Astrocyte of the hippocampus (primary cell): ENCODE measurements around the gene ARHGDIA.

Source experiments
- DNase-seq: peaks from one replicate; pipeline ENCODE4 v3.0.0; 2011; ENCODE audit warnings: low read depth, low spot score

ARHGDIA gene

DNA sequence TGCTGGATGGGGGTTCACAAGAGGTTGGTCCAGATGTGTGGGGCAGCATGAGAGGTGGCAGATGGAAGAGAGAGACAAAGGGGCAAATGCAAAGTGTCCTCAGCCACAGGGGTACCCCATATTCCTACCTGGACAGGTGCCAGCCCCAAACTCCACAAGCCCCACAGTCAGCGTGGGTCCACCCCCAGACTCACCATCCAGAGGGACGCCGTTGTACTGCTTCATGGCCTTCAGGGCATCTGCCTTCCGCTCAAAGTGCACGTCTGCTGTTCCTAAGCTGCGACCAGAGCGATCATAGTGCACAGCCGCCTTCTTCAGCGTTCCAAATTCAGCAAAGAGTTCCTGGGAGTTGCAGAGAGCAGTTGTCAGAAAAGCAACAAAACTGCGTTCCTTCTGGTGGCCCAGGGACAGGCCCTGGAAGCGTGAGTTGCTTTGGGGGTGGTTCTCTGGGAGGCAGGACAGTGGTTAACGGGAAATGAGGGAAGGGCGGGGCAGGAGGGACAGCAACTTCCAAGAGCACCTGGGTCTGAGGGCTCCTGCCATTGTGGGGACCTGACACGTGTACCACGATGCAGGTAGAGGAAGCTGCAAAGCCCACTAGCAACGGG lies 18.0 kb upstream of the ARHGDIA start:
- DNase-seq, result no peak

DNA sequence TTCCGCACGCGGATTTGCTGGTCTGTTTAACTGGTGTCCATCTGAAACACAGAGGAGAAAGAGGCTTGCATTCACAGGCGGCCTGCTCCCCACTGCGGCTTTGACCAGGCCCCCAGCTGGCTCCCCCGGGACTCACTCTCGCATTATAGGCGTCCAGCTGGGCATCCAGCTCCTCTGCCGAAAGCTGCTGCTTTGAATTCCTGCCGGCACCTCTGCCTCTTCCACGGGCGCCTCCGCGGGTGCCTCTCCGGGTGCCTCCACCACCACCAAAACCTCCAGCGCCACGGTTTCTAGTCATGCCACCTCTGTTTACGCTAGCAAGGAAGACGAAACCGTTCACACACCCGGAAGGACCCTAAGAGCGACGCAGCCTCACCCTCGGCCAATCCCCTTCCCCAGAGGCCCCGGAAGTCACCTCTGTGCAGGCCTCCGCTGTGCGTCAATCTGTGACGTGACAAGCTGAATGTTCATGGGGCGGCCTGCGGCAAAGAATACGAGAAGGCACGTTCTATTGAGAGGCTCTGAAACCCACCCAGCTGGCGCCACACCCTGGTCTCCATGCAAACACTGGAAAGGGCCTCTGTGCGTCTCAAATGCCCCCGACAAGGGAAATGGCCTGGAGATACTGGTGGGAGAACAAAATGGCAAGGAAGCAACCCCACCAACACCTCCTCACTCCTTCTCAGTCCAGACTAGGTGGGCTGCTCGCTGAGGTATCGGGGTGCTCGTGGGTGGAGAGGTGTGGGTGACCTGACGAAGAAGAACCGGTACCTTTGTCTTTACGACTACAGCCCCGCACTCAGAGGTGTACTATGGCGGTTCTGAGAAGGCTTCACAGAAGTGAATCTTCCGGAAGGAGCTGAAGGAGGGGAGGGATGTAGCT lies 17.2 kb upstream of the ARHGDIA start:
- DNase-seq, result no peak

DNA sequence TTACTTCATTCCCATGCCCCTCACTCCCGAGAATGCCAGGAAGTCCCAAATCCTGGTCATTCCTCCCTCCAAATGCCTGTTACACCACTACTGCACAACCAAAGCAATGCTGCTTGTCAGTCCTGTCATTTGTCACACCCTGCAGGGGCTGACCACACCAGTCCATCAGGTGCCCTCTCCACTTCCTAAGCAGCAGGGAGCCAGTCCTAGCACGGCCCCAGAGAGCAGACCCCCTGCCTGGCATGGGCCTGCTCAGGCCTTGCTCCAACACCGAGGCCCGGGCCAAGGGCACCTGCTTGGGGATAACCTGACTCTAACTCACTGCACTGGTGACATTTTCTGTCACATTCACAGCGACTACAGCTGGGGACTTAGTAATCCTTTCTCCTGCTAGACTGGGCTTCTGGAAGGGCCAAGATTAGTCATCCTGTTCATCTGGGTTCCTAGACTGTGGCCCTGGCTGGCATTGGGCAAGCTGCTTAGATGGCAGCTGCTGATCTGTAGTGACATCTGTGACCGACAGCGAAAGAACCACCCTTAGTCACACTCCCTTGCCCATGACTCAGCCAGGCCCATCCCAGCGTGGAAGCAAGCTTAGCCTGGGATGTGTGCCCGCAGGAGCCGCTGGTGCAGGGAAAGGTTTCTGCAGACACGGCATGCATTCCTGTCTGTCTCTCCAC lies 14.9 kb upstream of the ARHGDIA start:
- peak; percentile 87 for DNase-seq

GRCh38 chr17:81885454-81885853 lies 14.3 kb upstream of the ARHGDIA start:
- no peak for DNase-seq

DNA sequence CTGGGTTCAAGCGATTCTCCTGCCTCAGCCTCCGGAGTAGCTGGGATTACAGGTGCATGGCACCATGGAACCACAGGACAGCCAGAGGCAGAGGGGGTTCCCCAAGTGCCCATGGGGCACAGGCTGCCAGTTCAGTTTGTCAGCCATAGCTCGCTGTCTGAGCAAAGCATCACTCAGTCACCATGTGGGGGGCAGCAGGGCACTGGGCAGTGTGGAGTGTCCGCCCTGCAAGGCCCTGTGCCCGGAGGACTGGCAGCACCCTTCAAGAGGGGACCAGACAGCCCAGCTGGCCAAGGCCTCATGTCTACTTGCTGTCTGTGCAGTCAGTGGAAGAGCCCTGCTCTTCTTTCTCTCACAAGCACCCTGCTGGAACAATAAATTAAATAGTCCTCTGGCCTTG lies 13.8 kb upstream of the ARHGDIA start:
- no peak for DNase-seq

DNA sequence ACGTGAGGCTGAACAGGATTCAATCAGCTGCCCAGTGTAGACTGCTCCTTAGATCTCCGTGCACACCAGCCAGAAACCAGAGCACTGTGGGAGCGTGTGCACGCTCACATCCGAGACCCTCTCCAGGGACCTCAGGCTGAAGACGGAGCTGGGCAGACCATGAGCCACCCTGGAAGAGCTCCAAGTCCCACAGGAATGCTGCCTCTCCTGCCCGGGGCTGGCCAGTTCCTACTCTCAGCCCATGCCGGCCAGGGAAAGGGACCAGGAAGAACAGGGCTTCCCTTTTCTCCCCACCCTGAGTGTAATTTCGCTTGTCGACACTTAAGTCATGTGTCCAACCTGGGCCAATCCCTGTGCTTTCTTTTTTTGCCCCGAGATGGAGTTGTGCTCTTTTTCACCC lies 13.4 kb upstream of the ARHGDIA start:
- peak; percentile 90 for DNase-seq

DNA sequence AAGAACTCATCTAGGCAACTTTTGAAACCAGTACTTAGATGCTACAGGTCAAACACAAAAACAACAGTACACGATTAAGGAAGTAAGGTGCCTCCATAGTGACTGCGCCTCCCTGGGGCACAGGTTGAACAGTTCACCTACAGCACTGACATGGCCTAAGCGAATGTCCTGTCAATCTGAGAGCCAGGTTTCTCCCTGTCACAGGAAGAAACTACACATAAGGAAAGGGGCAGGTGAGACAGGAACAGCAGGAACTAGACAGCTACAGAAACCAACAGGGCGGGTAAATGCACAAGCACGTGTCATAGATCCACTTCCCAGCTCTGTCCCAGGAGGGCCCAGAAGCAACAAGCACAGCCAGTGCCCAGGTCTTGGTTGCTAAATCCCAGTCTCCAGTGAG lies 8.0 kb upstream of the ARHGDIA start:
- DNase-seq, result no peak

DNA sequence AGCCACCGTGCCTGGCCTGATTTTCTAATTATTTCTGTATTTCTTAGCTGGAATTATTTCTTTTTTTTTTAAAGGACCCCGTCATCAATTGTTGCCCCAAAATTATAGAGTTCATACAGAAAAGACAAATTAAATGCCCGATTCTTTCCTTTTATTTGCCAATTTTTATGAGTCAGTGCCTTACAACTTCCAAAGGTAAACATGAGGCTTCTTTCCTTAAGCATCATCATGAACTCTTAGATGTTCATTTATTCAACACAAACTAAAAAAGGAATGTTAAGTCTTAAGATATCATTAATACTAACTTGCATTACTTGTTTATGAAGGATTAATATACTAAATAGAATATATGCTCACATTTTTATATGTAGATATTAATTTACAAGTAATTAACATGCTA lies 7.2 kb upstream of the ARHGDIA start:
- DNase-seq, result no peak

GRCh38 chr17:81877569-81877968 lies 6.4 kb upstream of the ARHGDIA start:
- no peak for DNase-seq

- peak; percentile 95 for DNase-seq
These were observed 472 bp upstream of the ARHGDIA start for GRCh38 chr17:81871387-81872230.

DNA sequence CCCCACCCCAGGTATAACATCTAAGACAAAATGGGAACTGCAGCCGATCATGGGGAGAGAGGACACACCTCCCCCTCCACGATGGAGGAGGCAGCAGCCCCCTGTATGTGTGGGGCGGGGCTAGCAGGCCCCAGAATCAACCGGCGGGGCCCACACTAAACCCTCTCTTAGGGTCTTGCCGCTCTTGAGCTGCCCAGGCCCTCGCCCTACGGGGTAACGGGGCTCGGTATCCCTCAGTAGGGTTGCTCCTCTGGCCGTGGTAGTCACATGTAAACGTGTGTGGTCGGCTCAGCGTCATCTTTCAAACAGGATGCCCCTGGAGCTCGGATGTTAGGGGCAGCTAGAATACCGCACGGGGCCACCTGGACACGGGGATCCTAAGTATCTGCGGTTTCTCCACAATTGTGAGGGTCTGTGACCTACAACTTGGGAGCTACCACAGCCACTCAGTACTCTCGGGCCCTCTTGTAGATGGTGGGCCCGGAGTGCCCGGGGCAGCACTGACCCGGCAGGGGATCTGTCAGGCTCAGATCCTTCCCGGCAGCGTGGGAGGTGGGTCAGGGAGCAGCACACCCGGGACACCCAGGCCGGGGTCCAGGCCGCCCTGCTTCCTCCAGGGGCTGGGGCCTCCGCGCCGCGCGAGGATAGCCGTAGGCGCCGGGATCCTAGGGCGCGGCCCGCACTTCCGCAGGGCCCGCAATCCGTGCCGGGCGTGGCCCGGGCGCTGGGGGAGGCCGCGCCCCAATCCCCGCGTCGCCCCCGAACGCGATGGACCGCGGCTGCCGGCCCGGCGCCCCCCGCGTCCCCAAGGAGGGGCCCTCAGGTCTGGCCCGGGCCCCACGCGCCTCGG lies 781 bp downstream of the ARHGDIA start:
- DNase-seq, result peak; percentile 71

- DNase-seq, result peak; percentile 74
These were observed 1.7 kb downstream of the ARHGDIA start for GRCh38 chr17:81869221-81870130.

GRCh38 chr17:81868674-81869220 lies 2.4 kb downstream of the ARHGDIA start:
- DNase-seq, result peak; percentile 91

GRCh38 chr17:81867991-81868673 lies 3.0 kb downstream of the ARHGDIA start:
- no peak for DNase-seq

DNA sequence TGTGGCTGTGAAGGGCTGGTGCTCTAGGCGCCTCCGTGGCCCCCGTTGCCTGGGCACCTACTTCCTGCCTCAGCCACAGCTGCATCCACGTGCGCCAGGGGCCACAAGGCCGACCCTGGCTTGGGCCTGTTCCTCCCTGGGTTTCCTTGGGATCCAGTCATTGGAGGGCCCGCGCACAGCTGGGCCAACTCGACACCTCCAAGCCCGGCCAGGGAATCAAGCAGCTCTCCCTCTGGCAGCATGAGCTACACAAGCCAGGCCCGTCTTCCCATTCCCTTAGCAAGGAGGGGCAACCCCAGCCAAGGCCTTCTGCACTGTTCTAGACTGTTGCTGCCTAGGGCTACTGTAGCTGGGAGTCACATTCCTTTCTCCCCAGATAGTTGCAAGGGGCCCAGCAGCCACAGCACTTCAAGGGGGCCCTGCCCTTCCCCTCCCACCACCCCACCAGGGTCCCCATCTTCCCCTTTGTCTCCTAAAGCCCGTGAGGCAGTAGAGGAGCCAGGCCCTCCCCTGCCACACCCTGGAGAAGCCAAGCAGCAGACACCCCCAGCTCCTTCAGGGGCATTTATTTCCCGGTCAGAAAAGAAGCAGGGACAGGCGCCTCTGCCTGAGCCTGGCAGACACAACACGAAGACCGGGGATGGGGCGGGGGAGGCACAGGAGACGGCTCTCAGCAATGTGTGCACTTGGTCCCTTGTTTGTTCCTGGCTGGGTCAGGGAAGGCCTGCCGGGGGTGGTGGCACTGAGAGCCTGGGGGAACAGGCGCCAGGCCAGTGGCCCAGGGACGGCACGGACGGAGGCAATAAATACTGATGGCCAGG lies 3.8 kb downstream of the ARHGDIA start:
- peak; percentile 48 for DNase-seq

DNA sequence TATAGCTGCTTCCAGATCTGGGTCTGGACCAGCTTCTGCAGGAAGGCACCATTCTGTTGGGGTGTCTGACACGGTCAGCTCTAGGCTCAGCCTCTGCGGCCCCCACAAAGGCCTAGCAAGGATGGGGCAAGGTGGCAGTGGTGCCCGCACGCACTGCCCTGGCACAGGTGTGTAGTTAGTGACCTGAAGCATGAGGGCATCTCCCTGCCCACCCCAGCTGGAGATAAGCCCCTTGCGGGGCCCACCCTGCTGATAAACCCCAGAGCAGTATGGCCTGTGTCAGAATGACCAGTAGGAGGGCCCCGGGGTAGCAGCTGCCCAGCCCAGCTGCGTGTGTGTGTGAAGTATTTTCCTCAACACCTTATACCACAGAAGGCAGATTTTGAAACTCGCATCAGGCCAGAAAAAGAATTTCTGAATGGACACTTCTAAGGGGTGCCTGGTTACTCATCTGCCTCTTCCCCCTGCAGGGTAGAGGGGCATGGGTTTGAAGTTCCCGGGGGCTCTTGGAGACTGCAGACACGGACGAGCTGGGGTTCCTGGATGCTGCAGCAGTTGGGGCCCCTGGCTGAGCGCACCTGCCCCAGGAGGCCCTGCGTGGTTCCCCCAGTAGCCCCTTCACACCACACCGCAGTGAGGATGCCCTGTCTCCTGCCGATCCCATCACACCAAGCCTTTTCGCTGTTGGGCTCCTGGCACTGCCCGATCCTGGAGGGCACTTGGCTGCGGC lies 4.5 kb downstream of the ARHGDIA start:
- DNase-seq, result no peak

GRCh38 chr17:81865733-81866439 lies 5.3 kb downstream of the ARHGDIA start:
- no peak for DNase-seq
